ENCODE data around the gene CLIC2. TPM values are rescaled to one million over a fixed set of nuclear protein-coding genes. Genes with fewer than 3 reads are reported as not detected.

Gene CLIC2
- total RNA-seq, 1 donor: 12.6 TPM

GRCh38 chrX:155246748-155247147 is 87.7 kb downstream of the CLIC2 start:
- no peak for DNase-seq (ENCODE audit: low read depth)
- no peak for TF ChIP-seq CTCF (IDR thresholded peaks at IDR 0.05; ENCODE audit: insufficient read depth, low read length)
- no peak overlapping the region for H3K4me3 ChIP-seq (ENCODE audit: low read depth, low read length)

GRCh38 chrX:155242300-155242699 is 92.1 kb downstream of the CLIC2 start:
- TF ChIP-seq CTCF (IDR thresholded peaks at IDR 0.05; ENCODE audit: insufficient read depth, low read length): no peak
- DNase-seq (ENCODE audit: low read depth): no peak
- no peak overlapping the region for H3K4me3 ChIP-seq (ENCODE audit: low read depth, low read length)

- no peak overlapping the region for H3K4me3 ChIP-seq (ENCODE audit: low read depth, low read length)
- TF ChIP-seq CTCF (IDR thresholded peaks at IDR 0.05; ENCODE audit: insufficient read depth, low read length): no peak
- no peak for DNase-seq (ENCODE audit: low read depth)
These were observed 96.7 kb downstream of the CLIC2 start for GRCh38 chrX:155237719-155238118.

GRCh38 chrX:155235891-155236290 is 98.5 kb downstream of the CLIC2 start:
- DNase-seq (ENCODE audit: low read depth): no peak
- no peak for TF ChIP-seq CTCF (IDR thresholded peaks at IDR 0.05; ENCODE audit: insufficient read depth, low read length)
- no peak overlapping the region for H3K4me3 ChIP-seq (ENCODE audit: low read depth, low read length)

- no peak overlapping the region for H3K4me3 ChIP-seq (ENCODE audit: low read depth, low read length)
- no peak for DNase-seq (ENCODE audit: low read depth)
- TF ChIP-seq CTCF (IDR thresholded peaks at IDR 0.05; ENCODE audit: insufficient read depth, low read length): no peak
These were observed 103.3 kb downstream of the CLIC2 start for GRCh38 chrX:155231163-155231562.

Small RNA genes lying within 50 kb of the gene (small RNA-seq; reads per million reads assigned to genes)
- gene AC234781.4 (not detected), gene MIR1184-2 (not detected)

Other genes with a start within 250 kb of the CLIC2 start
- 59.4 and 80.8 TPM in 2 replicates for gene VBP1, start 118.2 kb downstream of the CLIC2 start, total RNA-seq (ENCODE audit: low replicate concordance)
- gene RAB39B, start 70.1 kb downstream of the CLIC2 start, total RNA-seq (ENCODE audit: low replicate concordance): 1.6 and 2.7 TPM in 2 replicates
- gene F8A2, start 47.5 kb upstream of the CLIC2 start, total RNA-seq (ENCODE audit: low replicate concordance): not detected in 2 replicates
- gene F8A3, start 124.0 kb upstream of the CLIC2 start, total RNA-seq (ENCODE audit: low replicate concordance): 0.72 and 0.82 TPM in 2 replicates

Data from fibroblast of the aortic adventitia (primary cell).